Cardiac muscle cell (in vitro differentiated cells and primary cell): Measurements from ENCODE around the gene ASB10. TPM values are rescaled to one million over a fixed set of nuclear protein-coding genes. Genes with fewer than 3 reads are reported as not detected.
A peak's percentile ranks its signal among the peaks of the same experiment; 100 is the strongest.

Source experiments
- DNase-seq, 2 donors: peaks; one replicate each; pipeline versions ENCODE4 v3.0.0 to v3.0.0-alpha.2; 2010 to 2017; ENCODE audit warnings: low read depth in 1 of 2, low spot score in 1 of 2
- H3K27ac ChIP-seq: fragments of 200-600 bp; sonication (generic); 2 replicates; pipeline ENCODE4 v1.5.1; 2016
- H3K27me3 ChIP-seq: fragments of 200-600 bp; sonication (generic); 2 replicates; pipeline ENCODE4 v1.6.0; 2016; ENCODE audit warnings: control low read depth
- H3K36me3 ChIP-seq: fragments of 200-600 bp; sonication (generic); 2 replicates; pipeline ENCODE4 v1.5.1; 2016; ENCODE audit warnings: control low read depth
- H3K4me1 ChIP-seq: fragments of 200-600 bp; sonication (generic); 2 replicates; pipeline ENCODE4 v1.8.1; 2017; ENCODE audit warnings: low read depth, mild to moderate bottlenecking, mixed run types
- H3K4me3 ChIP-seq: fragments of 200-600 bp; sonication (generic); 2 replicates; pipeline ENCODE4 v1.5.1; 2016; ENCODE audit warnings: mild to moderate bottlenecking
- H3K9me3 ChIP-seq: fragments of 200-600 bp; sonication (generic); 2 replicates; pipeline ENCODE4 v1.5.1; 2017; ENCODE audit warnings: low read depth, mild to moderate bottlenecking, control low read depth
- polyA plus RNA-seq: library from polyadenylated mRNA; unstranded; fragments of >200 nt; fragmentation: Nextera tagmentation; extraction: Ambion mirVana; gene quantifications from 2 replicates; pipeline ENCODE4 v1.2.1, GENCODE V29; 2016
- total RNA-seq: library from RNA; depleted of rRNA; stranded (reverse); fragments of >200 nt; gene quantifications from 2 replicates; pipeline ENCODE4 v1.2.3, GENCODE V29; 2016
- TF ChIP-seq, protein P1 (sequence below): IDR thresholded peaks from 2 replicates; pipeline ENCODE4 v1.5.1; 2012; ENCODE audit warnings: low read depth, mild to moderate bottlenecking, low read length

The ASB10 gene
- total and polyA plus RNA-seq, 2 experiments from 2014 or later = 1.0 TPM; not detected in 1

DNA sequence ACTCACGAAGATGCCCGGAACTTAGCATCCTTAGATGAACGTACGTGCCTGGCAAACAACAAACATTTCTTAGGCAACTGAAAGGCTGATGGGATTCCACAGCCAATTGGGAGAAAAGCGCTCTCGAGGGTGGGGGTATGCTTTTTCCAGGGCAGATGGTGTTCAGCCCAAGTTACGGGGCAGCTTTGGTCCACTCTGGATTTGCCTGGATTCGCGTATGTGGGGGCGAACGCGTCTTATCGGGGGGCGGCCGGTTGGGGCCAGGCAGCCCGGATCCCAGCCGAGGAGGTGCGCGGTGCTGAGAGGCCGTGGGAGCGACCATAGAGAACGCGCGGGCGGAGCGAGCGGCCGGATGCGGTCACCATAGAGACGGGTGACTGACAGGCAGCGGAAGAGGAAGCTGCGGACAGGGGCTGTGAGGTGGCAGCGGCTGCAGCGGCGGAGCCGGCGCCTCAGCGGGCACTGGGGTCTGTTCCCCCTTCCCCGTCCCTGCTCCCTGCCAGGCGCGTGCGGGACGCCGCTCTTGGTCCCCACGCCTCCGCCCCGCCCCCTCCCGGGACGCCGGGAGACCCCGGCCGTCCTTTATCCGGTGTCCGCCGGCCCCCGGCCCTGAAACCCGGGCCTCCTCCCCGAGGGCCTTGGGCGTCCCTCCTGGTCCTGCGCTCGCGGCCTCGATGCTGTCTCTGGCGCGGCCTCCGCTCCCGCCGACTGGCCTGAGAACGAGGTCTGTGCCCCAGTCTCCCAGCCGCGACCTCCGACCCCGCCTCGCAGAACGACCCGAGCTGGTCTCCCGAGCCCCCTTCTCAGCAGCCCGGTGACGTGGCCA is 45.3 kb upstream of the ASB10 start, which contains the start of gene CHPF2:
CHPF2 (plus strand) TSS at position 393 of the 826 bp plus-strand sequence. CDS start 1,529 bp downstream, outside the sequence.
- no peaks in the 10 kb centered on the region for H3K27me3 ChIP-seq
- H3K36me3 ChIP-seq = peaks cover 12% of the 10 kb centered on the region
- H3K4me3 ChIP-seq = peak within 1 kb of the TSS; percentile 92
- TF ChIP-seq, protein P1, sequence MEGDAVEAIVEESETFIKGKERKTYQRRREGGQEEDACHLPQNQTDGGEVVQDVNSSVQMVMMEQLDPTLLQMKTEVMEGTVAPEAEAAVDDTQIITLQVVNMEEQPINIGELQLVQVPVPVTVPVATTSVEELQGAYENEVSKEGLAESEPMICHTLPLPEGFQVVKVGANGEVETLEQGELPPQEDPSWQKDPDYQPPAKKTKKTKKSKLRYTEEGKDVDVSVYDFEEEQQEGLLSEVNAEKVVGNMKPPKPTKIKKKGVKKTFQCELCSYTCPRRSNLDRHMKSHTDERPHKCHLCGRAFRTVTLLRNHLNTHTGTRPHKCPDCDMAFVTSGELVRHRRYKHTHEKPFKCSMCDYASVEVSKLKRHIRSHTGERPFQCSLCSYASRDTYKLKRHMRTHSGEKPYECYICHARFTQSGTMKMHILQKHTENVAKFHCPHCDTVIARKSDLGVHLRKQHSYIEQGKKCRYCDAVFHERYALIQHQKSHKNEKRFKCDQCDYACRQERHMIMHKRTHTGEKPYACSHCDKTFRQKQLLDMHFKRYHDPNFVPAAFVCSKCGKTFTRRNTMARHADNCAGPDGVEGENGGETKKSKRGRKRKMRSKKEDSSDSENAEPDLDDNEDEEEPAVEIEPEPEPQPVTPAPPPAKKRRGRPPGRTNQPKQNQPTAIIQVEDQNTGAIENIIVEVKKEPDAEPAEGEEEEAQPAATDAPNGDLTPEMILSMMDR = no peak
- DNase-seq = peak; percentile 90 to 92
- peaks cover 12% of the 10 kb centered on the region for H3K4me1 ChIP-seq
- no peaks in the 10 kb centered on the region for H3K9me3 ChIP-seq
- H3K27ac ChIP-seq = peak within 1 kb of the TSS; percentile 53

DNA sequence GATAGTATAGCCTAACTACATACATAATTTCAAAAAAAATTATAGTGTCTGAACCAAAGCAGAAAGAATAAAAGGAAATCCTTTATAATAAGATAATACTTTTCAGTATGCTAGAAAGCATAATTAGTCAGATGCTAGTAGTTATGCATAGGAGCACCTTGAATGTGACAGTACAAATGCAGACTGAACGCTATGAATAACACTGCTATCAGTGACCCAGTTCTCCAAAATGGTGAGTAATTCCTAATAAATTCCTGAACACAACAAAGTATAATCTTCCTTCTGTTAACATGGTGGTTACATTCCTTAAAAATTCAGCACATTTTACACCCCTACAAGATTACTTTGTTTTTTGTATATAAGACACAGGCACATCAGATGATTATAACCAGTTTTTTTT is 44.0 kb upstream of the ASB10 start:
- H3K36me3 ChIP-seq = no peaks in the 10 kb centered on the region
- no peak for DNase-seq
- peaks cover 13% of the 10 kb centered on the region for H3K4me1 ChIP-seq
- H3K4me3 ChIP-seq = no peak overlapping the region
- H3K27ac ChIP-seq = no peak overlapping the region
- H3K27me3 ChIP-seq = no peaks in the 10 kb centered on the region
- no peaks in the 10 kb centered on the region for H3K9me3 ChIP-seq
- TF ChIP-seq, protein P1 = no peak

DNA sequence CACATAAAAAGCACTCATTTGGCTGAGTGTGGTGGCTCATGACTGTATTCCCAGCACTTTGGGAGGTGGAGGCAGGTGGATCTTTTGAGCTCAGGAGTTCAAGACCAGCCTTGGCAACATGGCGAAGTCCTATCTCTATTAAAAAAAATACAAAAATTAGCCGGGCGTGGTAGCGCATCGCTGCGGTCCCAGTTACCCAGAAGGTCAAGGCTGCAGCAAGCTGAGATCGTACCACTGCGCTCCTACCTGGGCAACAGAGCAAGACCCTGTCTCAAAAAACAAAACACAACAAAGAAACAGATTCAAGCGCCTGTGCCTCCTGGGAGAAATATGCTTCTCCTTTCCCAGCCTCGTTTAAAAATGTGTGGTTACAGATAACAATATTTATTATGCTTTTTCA is 42.2 kb upstream of the ASB10 start:
- no peaks in the 10 kb centered on the region for H3K9me3 ChIP-seq
- H3K36me3 ChIP-seq = peaks cover 4% of the 10 kb centered on the region
- no peak overlapping the region for H3K27ac ChIP-seq
- DNase-seq = no peak
- peaks cover 18% of the 10 kb centered on the region for H3K4me1 ChIP-seq
- H3K4me3 ChIP-seq = no peak overlapping the region
- H3K27me3 ChIP-seq = no peaks in the 10 kb centered on the region
- TF ChIP-seq, protein P1 = no peak

DNA sequence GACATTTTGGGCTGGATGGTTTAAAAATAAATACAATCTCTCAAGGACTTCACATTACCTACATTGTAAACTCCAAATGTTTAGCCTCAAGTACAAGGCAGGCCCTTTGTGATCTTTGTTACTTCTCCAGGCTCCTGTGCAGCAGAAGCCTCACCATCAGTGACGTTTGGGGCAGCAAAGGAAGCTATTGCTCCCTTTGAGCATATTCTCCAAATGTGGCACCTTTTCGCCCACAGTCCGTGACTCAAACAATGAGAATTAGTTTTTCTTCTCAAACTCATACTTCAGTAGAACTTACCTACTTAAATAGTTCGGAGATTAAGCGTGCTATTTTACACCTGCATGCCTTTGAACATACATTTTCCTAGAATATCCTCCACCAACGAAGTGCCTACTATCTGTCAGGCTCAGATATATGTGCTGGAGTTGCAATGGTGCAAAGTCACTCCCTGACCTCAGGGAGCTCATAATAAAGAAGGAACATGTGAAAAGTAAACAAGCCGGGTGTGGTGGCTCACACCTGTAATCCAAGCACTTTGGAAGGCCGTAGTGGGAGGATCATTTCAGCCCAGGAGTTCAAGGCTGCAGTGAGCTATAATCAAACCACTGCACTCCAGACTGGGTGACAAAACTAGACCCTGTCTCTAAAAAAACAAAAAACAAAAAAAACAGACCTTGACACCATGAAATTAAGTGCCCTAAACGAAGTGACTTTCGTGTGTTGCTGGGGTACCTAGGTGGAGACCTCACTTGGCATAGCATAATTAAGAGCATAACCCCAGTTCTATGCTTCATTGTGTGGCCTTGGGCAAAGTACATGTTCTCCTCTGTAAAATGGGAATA is 41.2 kb upstream of the ASB10 start:
- Histone ChIP-seq H3K4me1 (peaks cover 14% of the 10 kb centered on the region), H3K4me3 (peak overlapping the region; percentile 92), H3K27ac (peak overlapping the region; percentile 95), H3K36me3 (peaks cover 12% of the 10 kb centered on the region), H3K9me3 (no peaks in the 10 kb centered on the region), H3K27me3 (no peaks in the 10 kb centered on the region)
- TF ChIP-seq, protein P1 = no peak
- no peak for DNase-seq

DNA sequence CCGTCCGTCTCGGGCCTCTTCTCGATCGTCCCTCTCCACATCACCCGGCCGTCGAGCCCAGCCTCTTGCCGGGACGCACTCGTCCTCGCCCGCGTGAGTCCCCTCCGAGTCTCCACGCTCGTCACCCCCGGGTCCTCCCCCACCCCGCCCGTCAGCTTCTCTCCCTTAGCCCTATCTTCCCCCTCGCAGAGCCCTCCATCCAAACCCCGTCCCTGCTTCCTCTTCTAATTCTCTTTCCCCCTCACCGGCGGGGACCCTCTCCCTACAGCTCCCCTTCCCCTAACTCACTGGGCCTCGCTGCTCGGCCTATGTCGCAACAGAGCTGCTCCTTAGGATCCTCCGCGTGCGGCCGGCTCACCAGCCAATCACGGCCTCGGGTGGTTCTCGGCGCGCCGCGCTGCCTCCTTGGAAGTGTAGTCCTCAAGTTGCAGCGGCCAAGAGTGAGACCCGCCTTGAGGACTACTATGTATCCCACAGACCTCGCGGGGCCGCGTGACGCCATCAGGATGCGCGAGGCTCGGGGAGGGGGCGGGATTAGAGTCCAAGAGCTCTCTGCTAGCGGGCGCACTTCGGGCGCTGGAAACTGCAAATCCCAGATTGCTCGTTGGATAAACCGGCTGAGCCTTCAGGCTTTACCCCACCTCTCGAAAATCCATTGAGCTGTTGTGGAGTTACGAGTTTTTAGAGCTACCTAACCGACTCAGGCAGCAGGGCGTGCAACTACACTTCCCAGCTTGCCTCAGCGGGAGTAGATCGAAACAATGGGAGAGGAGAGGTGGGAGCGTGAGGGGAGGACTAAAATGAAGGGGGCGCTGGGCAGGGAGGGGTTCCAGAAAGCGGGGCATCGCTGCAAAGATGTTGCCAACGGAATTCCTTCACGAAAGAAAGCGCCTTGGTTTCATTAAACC is 40.1 kb upstream of the ASB10 start, which contains the start of gene ABCF2:
ABCF2 (minus strand) TSS at position 331 of the 908 bp plus-strand sequence. CDS start 747 bp downstream, outside the sequence.
- peak; percentile 99 for DNase-seq
- peaks cover 22% of the 10 kb centered on the region for H3K36me3 ChIP-seq
- H3K9me3 ChIP-seq = no peaks in the 10 kb centered on the region
- H3K4me3 ChIP-seq = peak within 1 kb of the TSS; percentile 92
- no peaks in the 10 kb centered on the region for H3K27me3 ChIP-seq
- TF ChIP-seq, protein P1 = no peak
- H3K4me1 ChIP-seq = peaks cover 14% of the 10 kb centered on the region
- peak within 1 kb of the TSS; percentile 95 for H3K27ac ChIP-seq
